HG02571 (cell line): ENCODE results near the gene SLC25A46.
"Not testable (repeated sequence)": the region's sequence is repeated elsewhere in the genome, so short reads cannot be mapped to it uniquely, and the experiment has no call there.

ENCODE experiments used
- ATAC-seq: cut with Tn5 transposase; IDR thresholded peaks from one replicate; pipeline ENCODE4 v1.9.1; 2021; ENCODE audit warnings: mild to moderate bottlenecking, moderate library complexity; ENCODE audit not compliant: unreplicated experiment

SLC25A46 gene

DNA sequence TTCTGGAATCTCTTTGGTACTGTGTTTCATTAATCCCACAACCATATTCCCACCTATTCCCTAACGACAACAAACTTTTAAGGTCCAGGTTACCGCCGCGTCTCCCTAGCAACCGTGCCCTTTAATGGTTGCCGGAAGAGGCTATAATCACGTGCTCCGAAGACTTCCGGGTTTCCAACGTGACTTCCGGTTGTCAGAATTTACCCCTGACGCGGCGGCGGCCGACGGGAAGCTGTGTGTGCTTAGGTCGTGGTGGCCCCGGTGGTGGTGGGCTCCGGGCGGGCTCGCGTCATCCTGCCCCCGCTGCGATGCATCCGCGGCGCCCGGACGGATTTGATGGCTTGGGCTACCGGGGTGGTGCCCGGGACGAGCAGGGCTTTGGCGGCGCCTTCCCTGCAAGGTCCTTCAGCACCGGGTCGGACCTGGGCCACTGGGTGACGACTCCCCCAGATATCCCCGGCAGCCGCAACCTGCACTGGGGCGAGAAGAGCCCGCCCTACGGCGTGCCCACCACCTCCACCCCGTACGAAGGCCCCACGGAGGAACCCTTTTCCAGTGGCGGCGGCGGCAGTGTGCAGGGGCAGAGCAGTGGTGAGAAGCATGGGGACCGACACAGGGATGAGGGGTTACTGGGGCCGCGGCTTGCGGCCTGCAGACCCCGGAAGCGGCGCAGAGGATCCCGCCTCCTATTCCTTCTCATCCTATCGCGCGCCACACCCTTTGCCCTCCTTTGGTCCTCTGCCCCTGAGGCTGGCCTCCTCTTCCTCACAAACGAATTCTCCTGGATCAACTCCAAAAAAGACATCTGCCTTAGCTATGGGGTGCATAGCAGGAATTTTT, at the start of gene SLC25A46:
TSS of gene SLC25A46 (plus strand) at position 196 of the 840 bp plus-strand sequence. CDS start at position 309, 113 bp downstream.
- peak; percentile 97 for ATAC-seq

DNA sequence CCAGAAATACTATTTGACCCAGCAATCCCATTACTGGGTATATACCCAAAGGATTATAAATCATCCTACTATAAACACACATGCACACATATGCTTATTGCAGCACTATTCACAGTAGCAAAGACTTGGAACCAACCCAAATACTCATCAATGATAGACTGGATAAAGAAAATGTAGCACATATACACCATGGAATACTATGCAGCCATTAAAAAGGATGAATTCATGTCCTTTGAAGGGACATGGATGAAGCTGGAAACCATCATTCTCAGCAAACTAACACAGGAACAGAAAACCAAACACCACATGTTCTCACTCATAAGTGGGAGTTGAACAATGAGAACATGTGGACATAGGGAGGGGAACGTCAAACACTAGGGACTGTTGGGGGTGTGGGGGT, 48.2 kb upstream of the SLC25A46 start:
- not testable (repeated sequence) for ATAC-seq

- not testable (repeated sequence) for ATAC-seq
Observed at GRCh38 chr5:110692669-110693068, 46.1 kb upstream of the SLC25A46 start.

DNA sequence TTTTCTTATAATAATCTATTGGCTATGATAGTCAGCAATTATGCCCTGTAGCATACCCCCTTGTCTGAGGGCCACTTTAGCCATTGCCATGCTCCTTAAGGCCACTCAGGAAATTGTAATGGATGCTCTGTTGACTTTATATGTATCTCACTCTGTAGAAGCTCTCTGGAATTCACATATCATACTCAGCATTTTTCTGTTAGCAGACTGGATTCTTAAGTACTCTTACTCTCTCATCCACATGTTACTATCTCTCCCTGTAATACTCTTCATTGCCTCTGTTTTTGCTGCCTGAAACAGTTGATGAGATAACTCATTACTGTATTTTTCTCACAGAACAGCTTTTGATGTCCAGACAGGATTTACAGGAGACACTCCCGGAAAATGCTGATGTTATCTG, 36.5 kb upstream of the SLC25A46 start:
- no peak for ATAC-seq

DNA sequence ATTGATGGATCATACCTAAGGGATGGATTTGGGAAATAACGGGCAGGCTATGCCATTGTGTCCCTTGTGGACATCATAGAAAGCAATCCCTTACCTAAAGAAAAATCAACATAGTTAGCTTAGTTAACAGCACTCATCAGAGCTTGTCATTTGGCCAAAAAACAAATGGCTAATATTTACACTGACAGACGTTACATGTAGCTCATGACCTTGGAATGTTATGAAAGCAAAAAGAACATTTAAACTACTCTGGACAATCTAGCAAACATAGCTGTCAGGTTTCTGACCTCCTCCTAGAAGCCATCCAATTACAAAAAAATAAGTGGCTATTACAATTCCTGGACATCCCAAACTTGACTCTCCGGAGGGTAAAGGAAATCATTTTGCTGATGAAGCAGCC, 36.1 kb upstream of the SLC25A46 start:
- no peak for ATAC-seq

- ATAC-seq, result no peak
Observed at GRCh38 chr5:110703481-110703880, 35.3 kb upstream of the SLC25A46 start.

- no peak for ATAC-seq
Observed at GRCh38 chr5:110705349-110705748, 33.5 kb upstream of the SLC25A46 start.

DNA sequence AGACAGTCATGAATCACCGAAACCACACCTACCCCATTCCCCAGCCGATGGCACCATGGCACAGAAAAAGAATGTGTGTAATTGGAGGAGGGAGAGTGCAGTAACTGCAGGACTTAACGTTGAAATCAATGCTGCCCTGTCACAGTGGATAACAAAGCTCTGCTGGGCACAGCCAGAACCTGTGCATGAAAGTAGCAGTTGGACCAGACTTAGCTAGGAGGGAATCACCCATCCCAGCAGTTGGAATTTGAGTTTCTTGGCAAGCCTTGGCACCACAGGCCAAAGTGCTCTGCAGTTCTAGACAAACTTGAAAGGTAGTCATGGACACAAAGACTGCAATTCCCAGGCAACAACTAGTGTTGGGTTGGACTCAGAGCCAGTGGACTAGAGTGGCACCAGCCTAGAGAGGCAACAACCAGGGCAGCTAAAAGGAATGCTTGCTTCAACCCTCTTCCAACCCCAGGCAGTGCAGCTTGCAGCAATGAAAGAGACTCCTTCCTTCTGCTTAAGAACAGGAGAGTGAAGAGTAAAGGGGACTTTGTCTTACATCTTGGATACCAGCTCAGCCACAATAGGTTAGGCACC, 31.5 kb upstream of the SLC25A46 start:
- ATAC-seq, result no peak

GRCh38 chr5:110716247-110717245, 22.3 kb upstream of the SLC25A46 start:
- ATAC-seq, result peak; percentile 96

- ATAC-seq, result no peak
Observed at GRCh38 chr5:110718311-110718710, 20.5 kb upstream of the SLC25A46 start.

GRCh38 chr5:110726249-110727024, 12.4 kb upstream of the SLC25A46 start, which contains the start of gene TMEM232:
Gene TMEM232 (minus strand): TSS chr5:110726671. CDS start chr5:110667352, 59,319 bp downstream.
- peak; percentile 100 for ATAC-seq

- ATAC-seq, result peak; percentile 51
Observed at GRCh38 chr5:110727025-110727314, 11.8 kb upstream of the SLC25A46 start.

- ATAC-seq, result not testable (repeated sequence)
Observed at GRCh38 chr5:110731499-110731898, 7.3 kb upstream of the SLC25A46 start.

- ATAC-seq, result no peak
Observed at GRCh38 chr5:110734101-110734500, 4.7 kb upstream of the SLC25A46 start.

- no peak for ATAC-seq
Observed at GRCh38 chr5:110735556-110735955, 3.3 kb upstream of the SLC25A46 start.

GRCh38 chr5:110736753-110737152, 2.1 kb upstream of the SLC25A46 start:
- ATAC-seq, result no peak

- peak; percentile 56 for ATAC-seq
Observed at GRCh38 chr5:110738503-110738811, 350 bp upstream of the SLC25A46 start.

GRCh38 chr5:110751902-110752762, 13.3 kb downstream of the SLC25A46 start:
- peak; percentile 99 for ATAC-seq

DNA sequence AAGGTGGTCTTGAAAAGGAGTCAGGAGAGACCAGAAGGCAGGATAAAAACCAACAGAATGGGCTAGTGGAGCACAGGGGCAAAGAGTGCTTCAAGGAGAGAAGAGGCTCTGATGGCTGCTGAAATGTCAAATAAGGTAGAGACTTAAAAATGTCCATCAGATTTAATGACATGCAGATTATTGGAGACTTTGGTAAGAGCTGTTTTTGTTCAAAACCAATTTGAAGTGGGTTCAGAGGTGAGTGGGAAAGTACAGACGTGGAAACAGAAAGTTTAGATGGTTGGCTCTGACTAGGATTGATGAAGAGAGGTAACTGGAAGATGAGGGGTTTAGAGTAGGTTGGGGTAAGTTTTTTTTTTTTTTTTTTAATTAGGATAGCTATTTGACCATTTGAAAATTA, 14.1 kb downstream of the SLC25A46 start:
- peak; percentile 13 for ATAC-seq

DNA sequence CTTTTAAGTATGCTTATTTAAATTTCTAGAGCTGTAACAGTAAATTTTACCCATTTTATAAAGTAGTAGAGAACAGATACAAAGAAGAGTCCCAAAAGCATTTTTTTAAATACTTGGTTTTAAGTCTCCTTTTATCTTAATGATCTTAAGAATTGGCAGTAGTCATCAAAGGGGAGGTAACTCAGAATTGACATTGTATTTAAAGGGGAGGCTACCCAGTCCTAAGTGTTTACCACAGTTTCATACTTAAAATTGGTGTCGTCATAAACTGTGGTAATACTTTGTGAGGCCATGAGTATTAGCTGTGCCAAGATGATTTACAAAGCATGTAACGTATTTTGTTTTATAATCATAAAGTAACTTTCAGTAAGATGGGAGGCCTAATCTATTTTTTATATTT, 14.8 kb downstream of the SLC25A46 start:
- no peak for ATAC-seq
